ENCODE results near the gene NPAS1.

NPAS1 gene

GRCh38 chr19:46981286-46981945 lies 38.2 kb upstream of the NPAS1 start:
- H3K4me3 ChIP-seq (ENCODE audit: low read depth, low read length) = no peak overlapping the region
- TF ChIP-seq CTCF (IDR thresholded peaks at IDR 0.05; ENCODE audit: insufficient read depth, low read depth, low read length, missing control alignments) = no peak
- no peak for DNase-seq (ENCODE audit: low read depth)

- no peak for DNase-seq (ENCODE audit: low read depth)
- no peak overlapping the region for H3K4me3 ChIP-seq (ENCODE audit: low read depth, low read length)
- TF ChIP-seq CTCF (IDR thresholded peaks at IDR 0.05; ENCODE audit: insufficient read depth, low read depth, low read length, missing control alignments) = no peak
These were observed 36.5 kb upstream of the NPAS1 start for GRCh38 chr19:46983097-46983496.

GRCh38 chr19:46984077-46985010 lies 35.3 kb upstream of the NPAS1 start:
- no peak for DNase-seq (ENCODE audit: low read depth)
- TF ChIP-seq CTCF (IDR thresholded peaks at IDR 0.05; ENCODE audit: insufficient read depth, low read depth, low read length, missing control alignments) = no peak

GRCh38 chr19:46985542-46986415 lies 33.9 kb upstream of the NPAS1 start:
- TF ChIP-seq CTCF (IDR thresholded peaks at IDR 0.05; ENCODE audit: insufficient read depth, low read depth, low read length, missing control alignments) = no peak
- H3K4me3 ChIP-seq (ENCODE audit: low read depth, low read length) = no peak overlapping the region
- no peak for DNase-seq (ENCODE audit: low read depth)

More at GRCh38 chr19:46984077-46985010, 35.3 kb upstream of the NPAS1 start:
- H3K4me3 ChIP-seq (ENCODE audit: low read depth, low read length) = no peak overlapping the region

- H3K4me3 ChIP-seq (ENCODE audit: low read depth, low read length) = no peak overlapping the region
- no peak for TF ChIP-seq CTCF (IDR thresholded peaks at IDR 0.05; ENCODE audit: insufficient read depth, low read depth, low read length, missing control alignments)
- DNase-seq (ENCODE audit: low read depth) = no peak
These were observed 30.9 kb upstream of the NPAS1 start for GRCh38 chr19:46988614-46989230.

GRCh38 chr19:46990991-46991676 lies 28.5 kb upstream of the NPAS1 start:
- no peak overlapping the region for H3K4me3 ChIP-seq (ENCODE audit: low read depth, low read length)
- TF ChIP-seq CTCF (IDR thresholded peaks at IDR 0.05; ENCODE audit: insufficient read depth, low read depth, low read length, missing control alignments) = peak; percentile 71
- peak; percentile 70 for DNase-seq (ENCODE audit: low read depth)

Measured in GM12865 (cell line).